ENCODE results near the gene LRRD1. TPM values are rescaled to one million over a fixed set of nuclear protein-coding genes. Genes with fewer than 3 reads are reported as not detected.

LRRD1 gene
- total and polyA plus RNA-seq, 2 of the 4 experiments (the other 2 are of a cell fraction), result under 0.01 to 0.02 TPM

- ATAC-seq (ENCODE audit: low read depth) (peak; percentile 59), DNase-seq (peak; percentile 61)
- TF ChIP-seq MAFK (IDR thresholded peaks at IDR 0.05; ENCODE audit: low read depth, low read length), result no peak
- TF ChIP-seq NFE2L2 (IDR thresholded peaks at IDR 0.05; ENCODE audit: low read depth, low read length), result no peak
- TF ChIP-seq MXI1 (IDR thresholded peaks at IDR 0.05; ENCODE audit: borderline replicate concordance, low read depth, low read length), result peak; percentile 25; the same call in 1 of the 2 replicates
- no peak for TF ChIP-seq RAD21 (IDR thresholded peaks at IDR 0.05; ENCODE audit: low read length)
- no peak for TF ChIP-seq FOS (IDR thresholded peaks at IDR 0.05; ENCODE audit: low read depth, low read length)
- peak; percentile 56; the same call in 1 of the 2 replicates for TF ChIP-seq MAZ (IDR thresholded peaks at IDR 0.05; ENCODE audit: borderline replicate concordance, low read depth, low read length)
- no peak for TF ChIP-seq USF2 (IDR thresholded peaks at IDR 0.05; ENCODE audit: low read depth, low read length)
- no peak for TF ChIP-seq POLR2A (IDR thresholded peaks at IDR 0.05; ENCODE audit: low read depth, low read length)
- TF ChIP-seq RCOR1 (IDR thresholded peaks at IDR 0.05; ENCODE audit: insufficient replicate concordance, low read length), result no peak
- TF ChIP-seq BHLHE40 (IDR thresholded peaks at IDR 0.05; ENCODE audit: low read depth, low read length), result no peak
- TF ChIP-seq CEBPB (IDR thresholded peaks at IDR 0.05; ENCODE audit: low read depth, low read length), result no peak
- TF ChIP-seq ELK1 (IDR thresholded peaks at IDR 0.05; ENCODE audit: borderline replicate concordance, low read depth, low read length), result no peak
- TF ChIP-seq RFX5 (IDR thresholded peaks at IDR 0.05; ENCODE audit: low read depth, low read length), result no peak
- TF ChIP-seq CTCF (conservative IDR thresholded peaks at IDR 0.05; ENCODE audit: low read depth, low read length), result peak; percentile 63
- H3K18ac ChIP-seq (ENCODE audit: low read depth, low read length), result no peak overlapping the region
- dilution Hi-C loops (cut with HindIII; ENCODE audit: low sequenced_read_pairs, unreplicated experiment), result no loop called here
- peaks cover 6 to 35% of the 10 kb centered on the region in 2 experiments for H3K79me1 ChIP-seq (ENCODE audit: low read depth in 1 of 2, low read length in 2 of 2)
- peak overlapping the region; percentile 92 for H2AFZ ChIP-seq (replicated peaks; ENCODE audit: low read length, poor library complexity)
- peak overlapping the region; percentile 73 for H2AK9ac ChIP-seq (replicated peaks; ENCODE audit: low read depth, low read length, poor library complexity)
- no peak overlapping the region for H2BK15ac ChIP-seq (ENCODE audit: low read depth, low read length)
- peak overlapping the region; percentile 98 for H3K4me2 ChIP-seq (ENCODE audit: low read depth, low read length)
- H4K8ac ChIP-seq (ENCODE audit: low read depth in 2 of 2, low read length in 2 of 2), result peak overlapping the region; percentile 82 to 93; a peak in 2 of 4 replicates
- H3K56ac ChIP-seq (ENCODE audit: extremely low read depth, insufficient read depth, low read length), result peak overlapping the region; percentile 32; the same call in 1 of the 2 replicates
- POLR2A ChIA-PET (ENCODE audit: unreplicated experiment), result no interaction called here
- peak overlapping the region; percentile 87 for H4K5ac ChIP-seq (ENCODE audit: low read depth, low read length)
- peak overlapping the region; percentile 80 for H3K4me3 ChIP-seq (ENCODE audit: insufficient read depth, low read depth, low read length)
- H2AK5ac ChIP-seq (ENCODE audit: low read depth, low read length), result peak overlapping the region; percentile 72; the same call in 1 of the 2 replicates
- H3K14ac ChIP-seq (replicated peaks; ENCODE audit: low read depth, low read length), result peak overlapping the region; percentile 26; the same call in 1 of the 2 replicates
- H3K9me3 ChIP-seq (ENCODE audit: control insufficient read depth, insufficient read depth, low read length), result no peaks in the 10 kb centered on the region
- H3K27me3 ChIP-seq (ENCODE audit: control insufficient read depth, insufficient read depth, low read length), result no peaks in the 10 kb centered on the region
- H2BK5ac ChIP-seq (ENCODE audit: low read depth, low read length, poor library complexity, severe bottlenecking), result peak overlapping the region; percentile 61
- BruUV-seq (replicated peaks), result no TSS peak
- H4K91ac ChIP-seq (ENCODE audit: insufficient read depth, low read depth, low read length), result peak overlapping the region; percentile 62; the same call in 1 of the 2 replicates
- no peak overlapping the region for H2BK120ac ChIP-seq (ENCODE audit: low read depth, low read length)
- intact Hi-C loops (cut with micrococcal nuclease), result loop anchor here (2.0 to 10.0 kb wide), 3 partner anchors 78 to 313 kb away; partner anchors contain the start of genes GATAD1 and MTERF1
- H3K4ac ChIP-seq (ENCODE audit: low read depth, low read length), result peak overlapping the region; percentile 58
- no peaks in the 10 kb centered on the region for H3K4me1 ChIP-seq (ENCODE audit: control insufficient read depth, insufficient read depth, low read length)
- H3K23ac ChIP-seq (ENCODE audit: low read depth, low read length), result no peak overlapping the region
- 4% methylated on average over 22 of the region's 42 CpGs; no CpG with 5 or more reads in 1 of the 2 experiments for WGBS, 2 experiments (ENCODE audit: extremely low coverage in 2 of 2, insufficient read length in 1 of 2)
- peaks cover 5% of the 10 kb centered on the region; the same call in 1 of the 2 replicates for H4K20me1 ChIP-seq (ENCODE audit: insufficient read depth, low read length)
- H3K9me1 ChIP-seq (ENCODE audit: insufficient read depth, low read length), result no peaks in the 10 kb centered on the region
- H3K27ac ChIP-seq (ENCODE audit: insufficient read depth, low read length), result peak overlapping the region; percentile 73
- CTCF ChIA-PET, result interaction anchor here (1.2 to 1.3 kb wide), 2 partner anchors 42 to 46 kb away, joined by 3 to 7 read pairs; partner anchors contain the start of gene LRRD1
- no peak overlapping the region for H2BK20ac ChIP-seq (ENCODE audit: low read depth, low read length)
- H3K9ac ChIP-seq (ENCODE audit: low read depth, low read length), result peak overlapping the region; percentile 54
- in situ Hi-C loops (cut with MboI; ENCODE audit: low sequenced_read_pairs), result no loop called here
- no peaks in the 10 kb centered on the region for H3K36me3 ChIP-seq (ENCODE audit: control insufficient read depth, insufficient read depth, low read length)
Measured at GRCh38 chr7:92133737-92134270, 45.1 kb downstream of the LRRD1 start.
